CD4-positive, alpha-beta T cell treated with Interleukin-15 for 1 hour (primary cell): ENCODE results near the gene CTH.
"Not testable (repeated sequence)": the region's sequence is repeated elsewhere in the genome, so short reads cannot be mapped to it uniquely, and the experiment has no call there.

Experiments used
- DNase-seq: peaks from one replicate; pipeline ENCODE4 v3.0.0-alpha.2; 2020

The CTH gene

DNA sequence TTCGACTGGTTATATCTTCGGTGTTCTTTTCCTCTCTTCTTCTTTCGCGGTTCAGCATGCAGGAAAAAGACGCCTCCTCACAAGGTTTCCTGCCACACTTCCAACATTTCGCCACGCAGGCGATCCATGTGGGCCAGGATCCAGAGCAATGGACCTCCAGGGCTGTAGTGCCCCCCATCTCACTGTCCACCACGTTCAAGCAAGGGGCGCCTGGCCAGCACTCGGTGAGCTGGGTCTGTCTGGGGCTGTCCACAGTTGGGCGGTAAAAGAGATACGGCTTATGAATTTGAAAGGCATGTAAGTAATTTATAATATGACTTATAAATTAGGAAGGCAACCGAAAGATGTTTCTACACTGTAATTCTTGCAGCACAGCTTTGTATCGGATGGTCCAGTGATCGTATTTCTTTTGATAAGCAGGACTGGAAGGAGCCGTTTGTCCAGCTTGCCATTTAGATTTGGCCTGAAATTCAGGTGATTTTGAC is 334 bp downstream of the CTH start:
- no peak for DNase-seq

GRCh38 chr1:70415882-70416281 is 4.8 kb downstream of the CTH start:
- no peak for DNase-seq

GRCh38 chr1:70418973-70419734 is 8.1 kb downstream of the CTH start:
- not testable (repeated sequence) for DNase-seq

GRCh38 chr1:70420320-70420719 is 9.3 kb downstream of the CTH start:
- DNase-seq: no peak

DNA sequence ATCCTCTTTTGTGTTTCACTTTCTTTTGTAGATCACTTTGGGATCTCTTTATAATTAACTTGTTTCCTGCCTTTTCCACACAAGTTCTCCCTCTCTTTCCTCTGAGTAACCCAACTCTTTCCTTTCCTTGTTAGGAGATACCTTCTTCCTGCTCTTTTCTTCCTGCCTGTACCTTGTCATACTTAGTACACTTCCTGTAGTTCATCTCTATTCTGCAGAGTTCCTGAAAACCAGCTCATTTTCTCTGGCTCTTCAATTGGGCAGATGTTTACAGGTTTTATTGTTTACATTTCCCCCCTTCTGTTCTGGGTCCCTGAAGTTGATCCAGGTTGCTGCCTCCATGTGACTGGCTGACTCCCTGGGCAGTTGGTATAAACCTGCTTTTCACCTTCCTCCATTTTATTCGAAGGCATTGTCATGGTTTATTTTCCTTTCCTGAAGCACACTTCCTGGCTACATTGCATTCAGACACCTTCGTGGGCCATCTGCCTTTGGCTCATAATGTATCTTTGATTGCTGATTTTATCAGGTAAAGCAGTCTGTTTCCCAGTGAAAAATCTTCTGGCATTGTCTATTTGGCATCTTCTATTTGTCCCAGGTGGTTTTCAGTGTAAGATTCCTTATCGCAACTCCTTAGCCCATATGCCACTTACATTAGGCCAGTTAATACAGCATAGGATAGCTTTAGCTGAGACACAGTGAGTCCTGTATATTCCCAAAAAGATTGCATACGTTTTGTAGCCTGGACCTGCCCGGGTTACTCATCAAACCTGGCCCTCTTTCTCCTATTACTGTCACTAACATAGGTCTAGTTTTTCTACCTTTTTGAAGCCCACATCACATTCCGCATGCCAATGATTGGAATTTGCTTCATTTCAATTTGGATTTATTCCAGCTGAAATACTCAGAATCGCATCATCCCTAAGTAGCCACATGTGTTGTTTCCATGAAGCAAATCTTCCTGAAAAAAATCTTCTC is 15.4 kb downstream of the CTH start:
- DNase-seq: no peak

- DNase-seq: no peak
Measured at GRCh38 chr1:70427976-70428375, 16.9 kb downstream of the CTH start.

DNA sequence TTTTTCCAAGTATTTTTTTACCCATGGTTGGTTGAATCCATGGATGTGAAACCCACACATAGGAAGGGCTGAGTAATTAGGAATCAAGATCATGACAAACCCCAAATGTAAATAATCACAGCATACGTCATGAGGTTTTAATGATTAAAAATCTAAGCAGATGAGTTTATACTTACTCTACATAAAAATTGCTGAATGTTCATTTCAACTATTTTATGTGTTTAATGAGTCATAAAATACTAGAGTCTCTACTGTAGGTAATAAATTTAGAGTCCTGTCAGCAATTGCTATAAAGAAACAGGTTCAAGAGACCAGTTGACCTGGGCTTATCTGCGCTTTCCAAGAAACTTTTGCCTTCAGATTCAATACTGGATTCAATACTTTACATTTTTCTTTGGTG is 18.2 kb downstream of the CTH start:
- no peak for DNase-seq

GRCh38 chr1:70429757-70430156 is 18.7 kb downstream of the CTH start:
- no peak for DNase-seq

DNA sequence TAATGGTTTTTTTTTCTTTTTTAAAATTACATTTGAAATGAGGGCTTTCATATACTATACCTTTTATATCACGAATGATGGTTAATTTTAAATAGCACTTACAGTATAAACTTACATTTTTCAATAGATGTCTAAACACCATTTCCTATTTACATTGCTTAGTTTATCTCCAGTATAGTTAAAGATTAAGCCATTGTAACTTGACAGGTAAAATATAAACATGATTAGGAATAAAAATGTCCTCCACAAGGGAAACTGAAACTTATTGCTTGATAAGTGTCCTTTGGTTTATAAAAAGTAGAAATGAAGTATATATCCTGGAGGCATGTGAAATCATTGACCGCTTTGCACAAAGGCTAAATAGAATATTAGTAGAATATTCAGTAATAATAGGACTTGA is 20.2 kb downstream of the CTH start:
- DNase-seq: no peak

- DNase-seq: no peak
Measured at GRCh38 chr1:70431874-70432273, 20.8 kb downstream of the CTH start.

- DNase-seq: no peak
Measured at GRCh38 chr1:70434253-70434859, 23.3 kb downstream of the CTH start.

DNA sequence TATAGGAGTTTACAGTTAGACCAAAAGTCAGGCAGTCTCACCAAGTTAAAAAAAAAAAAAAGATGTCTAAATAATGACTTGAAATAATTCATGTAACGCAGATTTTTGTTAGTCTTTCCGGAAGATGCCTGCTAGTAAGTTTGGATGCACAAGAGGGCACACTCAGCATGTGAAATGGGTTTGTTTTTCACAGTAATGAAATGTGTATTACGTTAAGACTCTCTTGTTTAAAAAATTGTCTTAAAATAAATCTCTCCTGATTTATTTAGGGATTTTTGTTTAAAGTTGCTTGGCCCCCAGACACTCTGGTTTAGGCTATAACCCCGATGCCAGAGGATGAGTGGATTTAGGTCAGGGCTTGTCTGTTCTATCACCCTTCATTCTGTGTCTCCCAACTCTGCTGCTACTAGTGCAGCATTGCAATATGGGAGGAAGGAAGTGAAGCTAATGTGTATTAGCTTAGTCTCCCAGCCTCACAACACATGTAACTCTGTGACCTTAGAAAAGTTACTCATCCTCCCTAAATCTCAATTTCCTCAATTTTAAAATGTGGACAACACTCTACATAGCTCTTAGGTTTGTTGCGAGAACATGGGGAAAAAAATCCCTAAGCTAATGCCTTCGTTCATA is 25.7 kb downstream of the CTH start:
- no peak for DNase-seq

- DNase-seq: no peak
Measured at GRCh38 chr1:70438529-70438928, 27.5 kb downstream of the CTH start.

GRCh38 chr1:70440642-70441391 is 29.7 kb downstream of the CTH start:
- no peak for DNase-seq

DNA sequence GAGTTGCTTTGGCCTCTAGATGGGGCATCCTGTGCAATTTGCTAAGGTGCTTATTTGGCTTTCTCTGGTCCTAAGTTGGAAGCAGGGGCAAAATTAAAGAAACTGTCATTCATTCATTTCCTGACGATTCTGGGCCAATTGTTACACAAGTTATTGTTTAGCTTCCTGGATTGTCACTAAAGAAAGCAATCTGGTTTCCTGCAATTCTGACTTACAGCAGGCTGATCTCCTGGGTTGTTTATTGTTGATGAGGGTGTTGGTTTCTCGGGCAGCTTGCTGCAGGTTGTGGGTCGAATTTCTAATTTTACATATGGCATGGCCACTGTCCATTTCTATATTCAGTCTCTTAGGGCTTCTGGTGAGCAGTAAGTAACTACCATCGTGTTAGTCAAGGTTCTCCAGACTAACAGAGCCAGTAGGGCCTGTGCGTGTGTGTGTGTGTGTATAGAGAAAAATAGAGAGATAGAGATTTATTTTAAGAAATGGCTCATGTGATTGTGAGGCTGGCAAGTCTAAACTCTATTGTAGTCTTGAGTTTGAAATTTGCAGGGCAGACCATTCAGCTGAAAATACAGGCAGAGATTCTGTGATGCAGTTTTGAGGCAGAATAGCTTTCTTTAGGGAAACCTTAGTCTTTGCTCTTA is 30.4 kb downstream of the CTH start:
- DNase-seq: no peak

- DNase-seq: no peak
Measured at GRCh38 chr1:70442490-70442889, 31.4 kb downstream of the CTH start.

DNA sequence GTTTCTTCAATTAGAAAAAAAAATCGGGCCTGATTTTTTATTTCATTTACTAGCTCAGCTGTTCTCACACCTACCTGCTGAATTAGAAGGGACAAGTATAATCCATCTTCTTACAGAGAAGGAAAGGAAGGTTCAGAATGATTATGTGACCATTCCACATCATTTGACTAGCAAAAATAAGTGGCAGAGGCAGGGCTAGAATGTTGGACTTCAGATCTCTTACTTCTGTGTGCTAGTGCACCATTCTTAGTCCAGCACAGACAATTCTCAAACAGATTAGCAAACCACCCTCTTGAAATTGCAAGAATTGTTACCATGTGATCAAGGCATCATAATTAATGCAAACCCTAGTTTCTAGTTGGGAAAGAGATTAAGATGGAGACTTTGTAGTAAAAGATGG is 32.7 kb downstream of the CTH start:
- DNase-seq: no peak

GRCh38 chr1:70449049-70449448 is 38.0 kb downstream of the CTH start:
- no peak for DNase-seq

GRCh38 chr1:70452164-70452939 is 41.3 kb downstream of the CTH start:
- DNase-seq: not testable (repeated sequence)

DNA sequence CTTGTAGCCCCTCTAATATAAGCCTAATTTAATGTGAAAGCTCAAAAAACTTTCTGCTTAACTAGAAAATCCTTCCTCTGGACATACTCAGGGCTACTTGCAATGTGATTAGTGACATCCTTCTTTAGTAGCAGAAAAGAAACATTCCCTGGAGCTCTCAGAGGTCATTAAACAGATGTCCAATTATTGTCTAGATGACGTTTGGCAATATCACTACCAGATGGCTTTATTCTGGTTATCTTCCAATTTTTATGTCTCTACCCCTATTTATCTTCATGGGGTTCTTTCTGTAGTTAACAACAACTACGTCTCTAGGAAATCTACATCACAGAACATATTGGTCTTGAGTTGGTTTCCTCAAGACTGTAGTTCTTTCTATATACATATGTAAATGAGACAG is 44.2 kb downstream of the CTH start:
- DNase-seq: no peak

DNA sequence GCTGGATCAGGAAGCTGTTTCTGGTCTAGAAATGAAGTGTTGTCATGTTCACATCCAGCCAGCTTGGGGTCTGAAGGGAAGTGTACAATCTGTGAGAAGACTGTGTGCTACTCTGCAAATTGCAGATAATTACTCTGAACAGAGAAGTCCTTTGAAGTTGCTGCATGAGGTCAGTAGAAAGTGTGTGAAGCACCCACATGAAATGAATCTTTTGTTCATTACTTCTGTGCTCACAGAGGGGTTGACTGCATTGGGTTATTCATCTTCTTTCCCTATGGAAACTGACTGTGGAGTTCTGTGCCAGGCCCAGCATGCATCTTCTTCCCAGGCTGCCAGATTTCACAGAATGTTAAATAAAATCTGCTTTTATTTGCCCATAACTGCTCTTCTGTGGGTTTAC is 47.1 kb downstream of the CTH start:
- no peak for DNase-seq
